CMK (cell line): ENCODE results near the gene TUBGCP3.

Experiments
- DNase-seq: peaks from one replicate; pipeline ENCODE4 v3.0.0-alpha.2; 2010; ENCODE audit warnings: low read depth

TUBGCP3 gene

GRCh38 chr13:112616586-112617362 lies 28.8 kb upstream of the TUBGCP3 start:
- peak; percentile 35 for DNase-seq

- DNase-seq = no peak
These were observed 27.4 kb upstream of the TUBGCP3 start for GRCh38 chr13:112615391-112615790.

GRCh38 chr13:112614835-112615234 lies 26.9 kb upstream of the TUBGCP3 start:
- no peak for DNase-seq

GRCh38 chr13:112608212-112608611 lies 20.3 kb upstream of the TUBGCP3 start:
- no peak for DNase-seq

GRCh38 chr13:112606109-112607001 lies 18.4 kb upstream of the TUBGCP3 start:
- no peak for DNase-seq

DNA sequence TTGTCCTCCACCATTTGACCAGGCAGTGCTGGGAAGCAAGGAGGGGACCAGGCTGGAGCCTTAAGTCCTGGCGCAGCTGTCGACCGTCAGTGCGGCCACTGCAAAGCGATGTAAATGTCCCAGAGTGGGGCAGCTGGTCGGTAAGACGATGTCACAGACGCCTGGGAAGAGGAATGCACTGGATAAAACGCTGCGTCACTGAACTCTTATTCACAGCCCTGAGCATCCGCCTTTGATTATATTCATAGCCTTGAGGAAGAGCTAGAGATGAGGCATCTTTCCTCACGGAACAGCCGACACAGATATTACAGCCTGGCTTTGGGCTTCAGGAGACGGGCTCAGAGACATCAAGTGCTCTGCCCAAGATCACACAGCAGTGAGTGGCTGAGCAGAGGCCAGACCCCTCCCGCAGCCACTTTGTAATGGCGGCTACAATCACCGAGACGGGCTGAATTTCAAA lies 17.6 kb upstream of the TUBGCP3 start:
- no peak for DNase-seq

GRCh38 chr13:112603641-112604225 lies 15.8 kb upstream of the TUBGCP3 start:
- no peak for DNase-seq

GRCh38 chr13:112602189-112602588 lies 14.2 kb upstream of the TUBGCP3 start:
- no peak for DNase-seq

DNA sequence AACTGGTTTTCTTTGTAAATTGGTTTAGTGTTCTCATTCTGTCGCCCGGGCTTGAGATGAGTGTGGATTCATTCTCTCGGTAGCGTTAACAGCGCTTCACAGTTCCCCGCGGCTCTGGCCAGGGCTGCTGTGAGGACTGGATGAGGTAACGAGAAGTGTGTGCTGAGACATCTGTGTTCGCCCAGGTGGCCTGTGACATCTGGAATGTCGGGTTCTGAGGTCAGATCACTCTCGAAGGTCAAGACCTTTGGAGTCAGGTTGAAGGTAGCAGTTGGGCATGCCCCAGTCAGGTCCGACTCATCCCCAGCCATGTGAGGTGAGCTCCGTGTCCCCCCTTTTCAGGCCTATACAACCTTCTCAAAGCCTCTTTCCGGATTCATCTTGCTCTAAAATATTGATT lies 13.4 kb upstream of the TUBGCP3 start:
- no peak for DNase-seq

GRCh38 chr13:112596235-112596634 lies 8.3 kb upstream of the TUBGCP3 start:
- DNase-seq = no peak

DNA sequence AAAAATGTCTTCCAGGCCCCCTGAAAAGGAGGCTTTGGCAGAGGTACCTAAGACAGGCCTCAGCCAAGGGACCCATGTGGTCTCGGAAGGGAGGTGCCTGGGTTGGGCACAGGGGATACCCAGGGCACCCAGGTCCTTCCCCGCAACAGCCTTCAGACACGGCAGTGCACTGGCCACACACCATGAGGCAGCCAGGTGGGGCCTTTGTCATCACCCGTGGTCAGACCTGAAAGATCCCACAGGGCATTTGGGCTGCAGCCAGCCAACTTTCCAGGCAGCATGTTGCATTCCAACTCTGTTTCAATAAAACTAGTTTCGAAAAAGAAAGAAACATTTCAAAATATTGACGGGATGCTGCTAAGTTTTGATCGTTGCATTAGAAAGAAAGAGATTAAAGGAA lies 4.7 kb upstream of the TUBGCP3 start:
- DNase-seq = no peak

GRCh38 chr13:112592181-112592580 lies 4.2 kb upstream of the TUBGCP3 start:
- DNase-seq = no peak

DNA sequence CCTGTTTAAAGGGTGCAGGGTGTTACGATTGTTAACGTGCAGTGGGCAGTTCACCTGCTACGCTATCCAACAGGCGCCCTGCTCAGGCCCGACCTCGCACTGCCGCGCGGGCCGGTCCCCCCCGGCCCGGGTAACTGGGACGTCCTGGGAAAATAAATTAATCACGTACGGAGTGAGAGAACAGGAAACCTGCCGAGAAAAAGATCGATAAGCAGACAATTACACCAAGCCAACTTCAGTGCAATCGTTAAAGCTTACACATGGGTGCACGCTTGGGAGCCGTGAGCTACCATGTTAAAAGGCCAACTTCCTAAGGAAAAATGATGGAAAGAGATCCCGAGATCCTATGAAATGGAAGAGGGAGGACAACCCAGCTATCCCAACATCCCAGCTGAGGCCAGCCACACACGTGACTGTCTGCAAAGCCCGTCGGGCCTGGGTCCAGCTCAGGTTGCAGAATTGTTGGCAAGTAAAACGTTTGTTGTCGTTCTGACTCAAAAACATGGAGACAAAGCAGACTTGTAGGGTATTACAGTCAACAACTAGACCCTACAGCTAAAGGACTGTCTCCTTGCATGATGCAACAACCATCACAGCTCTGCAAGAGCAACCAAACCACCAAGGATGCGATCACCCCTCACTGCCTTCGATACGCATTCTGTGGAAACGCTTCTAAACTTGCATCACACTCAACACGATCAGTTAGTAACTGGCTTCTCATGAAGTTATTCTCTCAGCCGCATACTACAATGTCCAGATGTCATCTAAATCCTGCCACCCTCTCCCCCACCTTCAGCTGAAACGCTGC lies 741 bp upstream of the TUBGCP3 start:
- DNase-seq = no peak

DNA sequence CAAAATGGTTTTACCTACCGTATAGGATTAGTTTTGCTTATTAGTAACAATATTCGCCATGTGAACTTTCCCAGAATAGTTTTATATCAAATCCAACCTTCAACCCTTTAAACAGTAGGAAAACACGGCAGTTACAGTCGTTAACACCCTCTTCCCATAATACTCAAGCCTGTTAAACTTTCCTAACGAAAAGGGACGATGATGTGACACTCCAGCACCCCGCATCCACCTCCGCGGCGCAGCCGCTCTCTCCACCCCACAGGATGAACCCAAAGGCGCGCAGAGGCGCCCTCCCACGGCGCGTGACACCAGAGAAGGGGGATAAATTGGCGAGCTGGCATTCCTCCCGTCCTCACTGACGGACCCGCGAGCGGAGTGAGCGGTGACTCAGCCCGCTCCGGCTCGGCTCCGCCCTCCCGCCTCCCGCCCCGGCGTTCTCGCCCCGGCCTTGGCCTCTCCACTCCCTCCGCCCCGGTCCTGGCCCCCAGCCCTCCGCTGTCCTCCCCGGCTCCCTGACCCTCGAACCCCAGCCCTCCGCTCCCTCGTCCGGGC lies 665 bp downstream of the TUBGCP3 start:
- DNase-seq = peak; percentile 39

DNA sequence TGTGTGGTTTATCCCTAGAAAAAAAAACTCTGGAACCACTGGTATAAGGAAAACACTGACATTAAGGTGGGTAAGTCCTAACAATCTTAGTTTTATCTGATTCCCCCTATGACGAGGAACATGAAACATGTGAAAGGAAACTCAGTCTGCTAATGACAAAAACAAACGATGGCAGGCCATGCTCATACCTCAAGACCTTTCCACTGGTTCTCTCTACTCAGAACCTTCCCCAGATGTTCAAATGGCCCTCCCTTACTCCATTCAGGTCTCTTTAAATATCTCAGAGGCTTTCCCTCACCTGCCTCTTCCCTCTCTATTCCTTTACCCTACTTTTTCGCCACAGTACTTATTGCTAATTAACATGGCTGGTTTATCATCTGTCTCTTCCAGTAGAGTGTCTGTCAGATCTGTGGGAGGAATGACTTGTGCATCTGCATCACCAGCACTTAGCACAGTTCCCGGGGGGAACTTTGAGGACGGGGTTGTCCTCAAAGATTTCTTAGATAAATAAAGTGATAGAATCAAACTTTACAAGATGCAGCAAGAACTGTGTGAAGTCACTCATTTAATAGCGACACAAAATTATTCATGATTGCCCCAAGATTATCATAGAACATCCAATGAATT lies 1.5 kb downstream of the TUBGCP3 start:
- no peak for DNase-seq

DNA sequence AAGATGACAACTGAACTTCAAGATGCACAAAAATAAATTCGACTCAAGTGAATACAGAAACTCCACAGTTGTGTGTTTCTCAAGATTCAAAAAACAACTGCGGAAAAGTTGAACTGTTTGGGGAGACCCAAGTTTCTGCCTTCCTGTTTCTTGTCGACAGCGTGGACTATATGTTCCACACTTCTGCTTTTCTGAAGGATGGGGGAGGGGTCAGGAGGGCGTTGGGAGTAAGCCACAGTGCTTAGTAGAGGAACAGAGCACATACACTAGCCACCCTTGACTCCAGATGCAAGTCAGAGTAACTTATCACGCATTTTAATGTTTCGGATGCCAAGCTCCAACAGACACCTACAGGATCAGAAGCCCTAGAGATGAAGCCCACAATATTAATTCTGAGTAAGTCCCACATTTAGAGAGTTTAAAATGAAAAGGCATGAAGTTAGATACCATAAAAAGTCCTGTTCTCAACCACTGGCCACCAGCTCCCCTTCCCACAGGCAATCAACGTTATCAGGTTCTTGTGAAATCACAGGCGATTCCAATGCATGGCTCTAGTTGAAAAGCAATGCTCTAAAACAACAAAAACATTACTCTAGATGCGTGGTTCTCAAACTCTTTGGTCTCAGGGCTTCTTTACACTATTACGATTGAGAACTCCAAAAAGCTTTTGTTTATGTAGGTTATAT lies 4.2 kb downstream of the TUBGCP3 start:
- no peak for DNase-seq

- no peak for DNase-seq
These were observed 5.7 kb downstream of the TUBGCP3 start for GRCh38 chr13:112582263-112582662.

GRCh38 chr13:112580912-112581311 lies 7.0 kb downstream of the TUBGCP3 start:
- no peak for DNase-seq

DNA sequence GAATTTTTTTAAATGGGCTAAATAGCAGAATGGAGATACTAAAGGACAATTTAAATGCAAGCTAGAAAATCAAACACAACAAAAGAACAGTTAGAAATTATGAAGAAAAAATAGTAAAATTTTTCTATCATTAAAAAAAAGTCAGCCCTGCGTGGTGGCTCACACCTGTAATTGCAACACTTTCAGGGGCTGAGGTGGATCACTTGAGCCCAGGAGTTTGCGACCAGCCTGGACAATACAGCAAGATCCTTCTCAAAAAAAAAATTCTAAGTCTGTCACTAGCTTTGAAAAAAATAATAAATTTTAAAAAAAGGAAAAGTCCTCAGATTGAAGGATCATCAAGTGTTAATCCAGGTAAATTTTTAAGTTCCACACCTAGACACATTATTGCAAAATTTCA lies 7.7 kb downstream of the TUBGCP3 start:
- no peak for DNase-seq

DNA sequence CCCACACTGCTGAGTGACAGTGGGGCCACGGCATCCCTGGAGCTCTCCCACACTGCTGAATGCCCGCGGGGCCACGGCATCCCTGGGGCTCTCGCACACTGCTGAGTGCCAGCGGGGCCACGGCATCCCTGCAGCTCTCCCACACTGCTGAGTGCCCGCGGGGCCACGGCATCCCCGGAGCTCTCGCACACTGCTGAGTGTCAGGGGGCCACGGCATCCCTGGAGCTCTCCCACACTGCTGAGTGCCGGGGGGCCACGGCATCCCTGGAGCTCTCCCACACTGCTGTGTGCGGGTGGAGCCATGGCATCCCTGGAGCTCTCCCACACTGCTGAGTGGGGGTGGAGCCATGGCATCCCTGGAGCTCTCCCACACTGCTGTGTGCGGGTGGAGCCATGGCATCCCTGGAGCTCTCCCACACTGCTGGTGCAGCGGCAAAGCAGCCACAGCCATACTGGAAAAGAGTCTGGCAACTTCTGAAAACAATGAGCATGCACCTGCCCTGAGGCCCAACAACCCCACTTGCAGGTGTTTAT lies 8.6 kb downstream of the TUBGCP3 start:
- DNase-seq = no peak
